OCI-LY3 (cell line): ENCODE data around the gene GPATCH11.

Experiments
- H2AFZ ChIP-seq: fragments of 200-600, 300-600 bp; shearing (Covaris generic); 2 replicates; pipeline ENCODE4 v1.6.0; 2014; ENCODE audit warnings: antibody characterized with exemption, low read depth, low read length
- H3K27ac ChIP-seq: fragments of 200-600, 300-600 bp; sonication (generic); 2 replicates; pipeline ENCODE4 v1.5.1; 2014; ENCODE audit warnings: mild to moderate bottlenecking, low read length, moderate library complexity, mixed read lengths
- H3K27me3 ChIP-seq: fragments of 200-600, 300-600 bp; sonication (generic); 2 replicates; pipeline ENCODE4 v1.6.1; 2014; ENCODE audit warnings: low read depth, low read length, mixed read lengths
- H3K36me3 ChIP-seq: fragments of 200-600, 300-600 bp; sonication (generic); replicated peaks from 2 replicates; pipeline ENCODE3; 2014; ENCODE audit warnings: low read depth, low read length, mixed read lengths
- H3K4me1 ChIP-seq: fragments of 300-600, 200-600 bp; sonication (generic); 2 replicates; pipeline ENCODE4 v1.6.1; 2014; ENCODE audit warnings: low read length, mixed read lengths
- H3K4me2 ChIP-seq: fragments of 200-600, 300-600 bp; sonication (generic); 2 replicates; pipeline ENCODE4 v1.6.1; 2014; ENCODE audit warnings: low read length, mixed read lengths
- H3K4me3 ChIP-seq: fragments of 300-600, 200-600 bp; sonication (generic); 2 replicates; pipeline ENCODE4 v1.5.1; 2014; ENCODE audit warnings: antibody characterized with exemption, mild to moderate bottlenecking, low read length, moderate library complexity
- H3K79me2 ChIP-seq: fragments of 300-600, 200-600 bp; shearing (Covaris generic); 2 replicates; pipeline ENCODE4 v1.6.1; 2014; ENCODE audit warnings: mild to moderate bottlenecking, low read length, mixed read lengths
- H3K9ac ChIP-seq: fragments of 300-600, 200-600 bp; shearing (Covaris generic); 2 replicates; pipeline ENCODE4 v1.6.0; 2014; ENCODE audit warnings: mild to moderate bottlenecking, low read length, moderate library complexity
- H3K9me3 ChIP-seq: fragments of 200-600, 300-600 bp; shearing (Covaris generic); 2 replicates; pipeline ENCODE4 v1.6.1; 2014; ENCODE audit warnings: low read length, mixed read lengths; ENCODE audit not compliant: insufficient read depth
- H4K20me1 ChIP-seq: fragments of 200-600, 300-600 bp; sonication (generic); 2 replicates; pipeline ENCODE4 v1.6.1; 2016; ENCODE audit warnings: low read length, mixed read lengths; ENCODE audit not compliant: insufficient read depth
- EZH2phosphoT487 ChIP-seq: fragments of 200-600 bp; shearing (Covaris generic); IDR thresholded peaks from 2 replicates; pipeline ENCODE4 v1.6.1; 2018; ENCODE audit warnings: antibody characterized with exemption, mixed run types, low read depth
- TF ChIP-seq, protein P1 (sequence below): fragments of 200-600, 300-600 bp; sonication (generic); IDR thresholded peaks from 2 replicates; pipeline ENCODE4 v1.5.1; 2014; ENCODE audit warnings: antibody characterized with exemption, low read length, low read depth

Gene GPATCH11

DNA sequence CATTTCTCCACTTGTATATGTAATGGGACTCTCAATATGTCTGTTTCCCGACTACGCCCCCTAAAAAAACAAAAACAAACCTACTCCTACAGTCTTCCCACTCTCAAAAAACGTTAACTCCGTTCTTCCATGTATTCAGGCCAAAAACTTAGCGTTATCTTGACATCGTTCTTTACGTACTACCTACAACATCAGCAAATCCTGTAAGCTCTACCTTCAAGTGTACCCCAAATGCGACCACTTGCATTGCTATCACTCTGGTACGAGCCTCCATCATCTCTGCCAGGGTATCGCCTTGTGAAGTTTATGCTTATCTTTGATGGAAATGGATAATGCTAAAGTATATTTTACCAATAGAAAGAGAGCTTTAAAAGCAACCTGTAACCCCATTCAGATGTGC is 479 bp downstream of the GPATCH11 start:
- no peaks in the 10 kb centered on the region for H3K9me3 ChIP-seq
- peak overlapping the region; percentile 90 for H2AFZ ChIP-seq
- peak overlapping the region; percentile 94 for H3K4me3 ChIP-seq
- peak overlapping the region; percentile 89 for H3K4me2 ChIP-seq
- H4K20me1 ChIP-seq, result no peaks in the 10 kb centered on the region
- no peaks in the 10 kb centered on the region for H3K27me3 ChIP-seq
- H3K36me3 ChIP-seq, result peaks cover 13% of the 10 kb centered on the region
- H3K9ac ChIP-seq, result peak overlapping the region; percentile 81
- H3K27ac ChIP-seq, result no peak overlapping the region
- peaks cover 39% of the 10 kb centered on the region for H3K4me1 ChIP-seq
- H3K79me2 ChIP-seq, result peaks cover 22% of the 10 kb centered on the region
- no peak for TF ChIP-seq EZH2phosphoT487
- TF ChIP-seq, protein P1, sequence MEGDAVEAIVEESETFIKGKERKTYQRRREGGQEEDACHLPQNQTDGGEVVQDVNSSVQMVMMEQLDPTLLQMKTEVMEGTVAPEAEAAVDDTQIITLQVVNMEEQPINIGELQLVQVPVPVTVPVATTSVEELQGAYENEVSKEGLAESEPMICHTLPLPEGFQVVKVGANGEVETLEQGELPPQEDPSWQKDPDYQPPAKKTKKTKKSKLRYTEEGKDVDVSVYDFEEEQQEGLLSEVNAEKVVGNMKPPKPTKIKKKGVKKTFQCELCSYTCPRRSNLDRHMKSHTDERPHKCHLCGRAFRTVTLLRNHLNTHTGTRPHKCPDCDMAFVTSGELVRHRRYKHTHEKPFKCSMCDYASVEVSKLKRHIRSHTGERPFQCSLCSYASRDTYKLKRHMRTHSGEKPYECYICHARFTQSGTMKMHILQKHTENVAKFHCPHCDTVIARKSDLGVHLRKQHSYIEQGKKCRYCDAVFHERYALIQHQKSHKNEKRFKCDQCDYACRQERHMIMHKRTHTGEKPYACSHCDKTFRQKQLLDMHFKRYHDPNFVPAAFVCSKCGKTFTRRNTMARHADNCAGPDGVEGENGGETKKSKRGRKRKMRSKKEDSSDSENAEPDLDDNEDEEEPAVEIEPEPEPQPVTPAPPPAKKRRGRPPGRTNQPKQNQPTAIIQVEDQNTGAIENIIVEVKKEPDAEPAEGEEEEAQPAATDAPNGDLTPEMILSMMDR, result no peak

DNA sequence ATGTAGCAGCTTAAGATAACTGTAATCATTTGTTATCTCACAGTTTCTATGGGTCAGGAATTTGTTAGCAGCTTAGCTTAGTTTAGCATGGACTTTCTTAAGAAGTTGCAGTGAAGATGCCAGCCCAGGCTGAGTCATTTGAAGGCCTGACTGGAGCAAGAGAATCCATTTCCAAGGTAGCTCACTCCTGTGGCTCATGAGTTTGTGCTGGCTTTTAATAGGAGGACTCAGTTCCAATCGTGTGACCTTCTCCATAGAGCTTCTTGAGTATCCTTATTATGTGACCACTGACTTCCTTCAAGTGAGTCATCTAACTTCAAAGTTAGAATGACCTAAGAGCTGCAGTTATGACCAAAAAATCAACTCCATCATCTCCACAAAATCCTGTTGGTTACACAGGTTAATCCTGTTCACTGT is 1.4 kb downstream of the GPATCH11 start:
- no peaks in the 10 kb centered on the region for H4K20me1 ChIP-seq
- H3K79me2 ChIP-seq, result peaks cover 22% of the 10 kb centered on the region
- H3K4me1 ChIP-seq, result peaks cover 41% of the 10 kb centered on the region
- no peak overlapping the region for H2AFZ ChIP-seq
- peaks cover 10% of the 10 kb centered on the region for H3K36me3 ChIP-seq
- H3K4me2 ChIP-seq, result peak overlapping the region; percentile 89
- H3K27me3 ChIP-seq, result no peaks in the 10 kb centered on the region
- TF ChIP-seq, protein P1, result no peak
- no peak for TF ChIP-seq EZH2phosphoT487
- H3K4me3 ChIP-seq, result no peak overlapping the region
- H3K27ac ChIP-seq, result no peak overlapping the region
- H3K9me3 ChIP-seq, result no peaks in the 10 kb centered on the region
- H3K9ac ChIP-seq, result no peak overlapping the region

DNA sequence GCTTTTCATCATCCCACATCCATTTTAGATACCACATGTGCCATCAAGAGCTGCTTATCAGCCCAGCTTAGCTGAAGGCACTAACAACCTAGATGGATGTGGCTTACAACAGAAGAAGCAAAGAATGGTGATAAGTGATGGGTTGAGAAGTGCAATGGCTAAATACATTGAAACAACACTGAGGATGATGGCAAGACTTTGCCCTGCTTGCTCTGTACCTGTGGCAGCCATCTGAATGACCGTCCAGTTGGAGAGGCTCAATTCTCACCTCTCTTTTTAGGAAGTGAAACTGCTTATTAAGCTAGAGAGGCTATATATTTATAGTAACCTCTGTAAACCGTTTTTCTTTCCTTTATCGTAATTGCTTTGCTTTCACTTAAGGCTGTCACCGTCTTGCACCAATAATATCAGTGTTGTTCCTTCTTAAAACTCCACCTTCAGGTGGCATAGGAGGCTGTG is 5.7 kb downstream of the GPATCH11 start:
- H2AFZ ChIP-seq, result no peak overlapping the region

DNA sequence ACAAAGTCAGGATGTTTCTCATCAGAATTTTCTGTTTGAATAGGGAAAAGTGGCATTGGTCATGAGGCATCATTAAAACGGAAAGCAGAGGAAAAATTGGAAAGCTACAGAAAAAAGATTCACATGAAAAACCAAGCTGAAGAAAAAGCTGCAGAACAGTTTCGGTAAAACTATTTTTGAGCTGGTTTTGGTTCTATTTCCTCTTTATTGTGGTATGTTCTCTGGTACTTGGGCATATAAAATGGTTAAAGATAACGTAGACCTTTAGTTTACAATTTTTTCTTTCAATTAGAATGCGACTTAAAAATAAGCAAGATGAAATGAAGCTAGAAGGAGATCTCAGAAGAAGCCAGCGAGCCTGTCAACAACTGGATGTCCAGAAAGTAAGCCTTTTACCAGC is 7.6 kb downstream of the GPATCH11 start:
- Histone ChIP-seq H3K9ac (peak overlapping the region; percentile 48), H4K20me1 (no peaks in the 10 kb centered on the region), H3K27ac (peak overlapping the region; percentile 86), H3K36me3 (peaks cover 33% of the 10 kb centered on the region), H3K4me3 (peak overlapping the region; percentile 70), H3K4me1 (peaks cover 47% of the 10 kb centered on the region), H3K4me2 (peak overlapping the region; percentile 92), H3K79me2 (no peaks in the 10 kb centered on the region), H2AFZ (no peak overlapping the region), H3K9me3 (no peaks in the 10 kb centered on the region), H3K27me3 (no peaks in the 10 kb centered on the region)
- TF ChIP-seq EZH2phosphoT487, result no peak
- TF ChIP-seq, protein P1, result no peak

More for the DNA sequence above, 5.7 kb downstream of the GPATCH11 start:
- H3K36me3 ChIP-seq, result peaks cover 25% of the 10 kb centered on the region
- H4K20me1 ChIP-seq, result no peaks in the 10 kb centered on the region
- H3K4me3 ChIP-seq, result peak overlapping the region; percentile 29; the same call in 1 of the 2 replicates
- peak overlapping the region; percentile 35; the same call in 1 of the 2 replicates for H3K9ac ChIP-seq
- peak overlapping the region; percentile 86 for H3K27ac ChIP-seq
- peaks cover 42% of the 10 kb centered on the region for H3K4me1 ChIP-seq
- H3K79me2 ChIP-seq, result peaks cover 8% of the 10 kb centered on the region; the same call in 1 of the 2 replicates
- H3K27me3 ChIP-seq, result no peaks in the 10 kb centered on the region
- H3K9me3 ChIP-seq, result no peaks in the 10 kb centered on the region
- peak overlapping the region; percentile 60 for H3K4me2 ChIP-seq
- TF ChIP-seq EZH2phosphoT487, result no peak
- TF ChIP-seq, protein P1, result no peak
